Stimulated activated CD8-positive, alpha-beta memory T cell treated with anti-CD3 and anti-CD28 coated beads, Interleukin-7, amount 100 ng/mL, for 4 hours (primary cell): ENCODE measurements around the gene ATAD3C.
A peak's percentile ranks its signal among the peaks of the same experiment; 100 is the strongest.
"Not testable (repeated sequence)": the region's sequence is repeated elsewhere in the genome, so short reads cannot be mapped to it uniquely, and the experiment has no call there.

Source experiments
- DNase-seq, 2 donors: peaks; one replicate each; pipeline ENCODE4 v3.0.0-alpha.2; 2020; ENCODE audit warnings: low read depth in 2 of 2

Gene ATAD3C

GRCh38 chr1:1472053-1472876 is 22.8 kb downstream of the ATAD3C start:
- not testable (repeated sequence) for DNase-seq

- not testable (repeated sequence) for DNase-seq
Measured at GRCh38 chr1:1476011-1476410, 26.5 kb downstream of the ATAD3C start.

GRCh38 chr1:1477206-1477605 is 27.7 kb downstream of the ATAD3C start:
- no peak for DNase-seq

GRCh38 chr1:1479547-1480487 is 30.3 kb downstream of the ATAD3C start:
- no peak for DNase-seq

GRCh38 chr1:1480488-1480867 is 31.0 kb downstream of the ATAD3C start:
- DNase-seq, result not testable (repeated sequence)

- not testable (repeated sequence) for DNase-seq
Measured at GRCh38 chr1:1481811-1482210, 32.3 kb downstream of the ATAD3C start.

- DNase-seq, result no peak
Measured at GRCh38 chr1:1482856-1483255, 33.4 kb downstream of the ATAD3C start.

GRCh38 chr1:1483714-1484113 is 34.2 kb downstream of the ATAD3C start:
- no peak for DNase-seq

- not testable (repeated sequence) for DNase-seq
Measured at GRCh38 chr1:1484976-1485750, 35.7 kb downstream of the ATAD3C start.

GRCh38 chr1:1485755-1486317 is 36.3 kb downstream of the ATAD3C start:
- DNase-seq, result not testable (repeated sequence)

GRCh38 chr1:1487701-1488100 is 38.2 kb downstream of the ATAD3C start:
- DNase-seq, result no peak

GRCh38 chr1:1489231-1489630 is 39.7 kb downstream of the ATAD3C start:
- no peak for DNase-seq

- DNase-seq, result no peak
Measured at GRCh38 chr1:1489861-1490260, 40.4 kb downstream of the ATAD3C start.

- DNase-seq, result no peak
Measured at GRCh38 chr1:1490633-1491230, 41.2 kb downstream of the ATAD3C start.

GRCh38 chr1:1491601-1492000 is 42.1 kb downstream of the ATAD3C start:
- no peak for DNase-seq

- not testable (repeated sequence) for DNase-seq
Measured at GRCh38 chr1:1494311-1494710, 44.8 kb downstream of the ATAD3C start.

- not testable (repeated sequence) for DNase-seq
Measured at GRCh38 chr1:1495461-1495975, 46.0 kb downstream of the ATAD3C start.

GRCh38 chr1:1504777-1505365 is 55.4 kb downstream of the ATAD3C start:
- peak; percentile 45 to 47 for DNase-seq

- DNase-seq, result peak in 1 of 2 donors; percentile 10
Measured at GRCh38 chr1:1505366-1505798, 55.9 kb downstream of the ATAD3C start.

GRCh38 chr1:1505801-1506200 is 56.3 kb downstream of the ATAD3C start:
- not testable (repeated sequence) for DNase-seq
